Measurements from ENCODE around the gene RAB4B.
A peak's percentile ranks its signal among the peaks of the same experiment; 100 is the strongest.
"Not testable (repeated sequence)": the region's sequence is repeated elsewhere in the genome, so short reads cannot be mapped to it uniquely, and the experiment has no call there.

RAB4B gene

GRCh38 chr19:40803857-40804782, 26.1 kb downstream of the RAB4B start:
- DNase-seq (ENCODE audit: low read depth): peak; percentile 71

DNA sequence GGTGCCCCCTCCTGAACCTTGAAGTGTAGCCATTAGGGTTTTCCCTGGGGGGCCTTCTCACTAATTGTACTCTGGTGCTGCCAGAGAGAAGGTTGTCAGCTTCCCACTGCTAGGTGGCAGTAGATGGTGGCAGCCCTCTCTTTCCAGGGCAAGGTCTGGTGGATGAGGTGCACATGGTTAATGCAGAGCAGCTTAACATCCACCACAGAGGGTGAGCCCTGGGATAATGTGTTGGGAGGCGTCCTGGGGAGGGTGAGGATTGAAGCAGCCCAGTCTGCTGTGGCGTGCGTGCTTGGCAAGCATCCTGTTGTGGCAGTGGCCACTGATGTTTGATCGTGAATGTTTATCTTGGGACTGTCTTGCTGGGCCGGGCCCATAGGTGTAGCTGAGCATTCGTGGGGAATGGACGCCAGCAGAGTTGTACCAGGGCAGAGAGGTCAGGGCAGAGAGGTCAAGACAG, 26.8 kb downstream of the RAB4B start:
- no peak for DNase-seq (ENCODE audit: low read depth)

DNA sequence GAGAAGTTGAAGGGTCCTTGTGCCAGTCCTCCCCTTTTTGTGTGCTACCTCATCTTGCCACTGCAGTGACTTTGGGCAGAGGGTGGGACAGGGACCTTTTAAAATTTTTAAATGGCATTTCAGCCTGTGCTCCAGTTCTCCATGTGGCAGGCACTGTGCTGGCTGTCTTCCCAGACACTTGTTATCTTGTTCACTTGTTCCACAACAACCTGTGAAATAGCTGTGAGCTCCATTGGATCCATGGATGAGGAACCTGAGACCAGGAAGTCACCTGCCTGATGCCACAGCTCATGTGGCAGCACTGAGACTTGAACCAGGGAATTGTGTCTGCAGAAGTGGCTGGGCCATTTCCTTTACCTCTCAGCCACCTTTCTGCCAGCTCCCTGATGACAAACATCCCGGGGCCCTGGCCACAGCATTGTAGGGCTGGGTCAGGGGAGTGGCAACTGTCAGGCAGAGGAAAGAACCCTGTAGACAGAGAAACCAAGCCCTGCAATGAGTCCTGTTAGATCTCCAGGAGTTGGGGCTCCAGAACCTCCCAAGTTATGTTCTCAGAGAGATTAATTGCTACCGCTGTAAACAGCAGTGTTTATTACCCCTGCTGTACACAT, 27.3 kb downstream of the RAB4B start:
- DNase-seq (ENCODE audit: low read depth): no peak

DNA sequence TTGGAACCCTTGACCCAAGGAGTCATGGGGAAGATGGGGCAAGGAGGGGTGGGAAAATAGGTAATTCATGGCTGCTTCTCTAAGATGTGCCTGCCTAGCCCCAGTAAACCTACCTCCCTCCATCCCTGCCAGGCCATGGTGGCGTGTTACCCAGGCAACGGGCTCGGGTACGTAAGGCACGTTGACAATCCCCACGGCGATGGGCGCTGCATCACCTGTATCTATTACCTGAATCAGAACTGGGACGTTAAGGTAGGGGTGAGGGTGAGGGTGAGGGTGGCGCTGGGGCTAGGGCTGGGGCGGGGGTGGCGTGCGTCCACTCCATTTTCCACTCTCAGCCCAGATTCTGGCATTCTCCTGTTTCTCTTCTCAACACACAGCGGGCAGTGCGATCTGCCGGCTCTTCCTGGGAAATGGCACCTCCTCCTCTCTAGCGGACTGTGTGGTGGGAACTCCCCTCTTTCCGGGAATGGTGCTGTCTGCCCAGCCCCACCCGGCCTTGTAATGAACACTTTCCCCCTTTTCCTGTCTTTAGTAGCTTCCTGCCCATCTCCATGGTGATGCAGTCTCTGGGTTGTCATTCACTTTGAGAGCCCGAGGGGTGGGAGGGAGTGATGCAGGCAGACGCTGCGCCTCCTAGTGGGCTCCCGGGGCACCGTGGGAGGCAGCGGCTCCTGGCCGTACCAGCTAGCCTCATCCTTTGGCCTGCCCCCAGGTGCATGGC, 28.5 kb downstream of the RAB4B start:
- peak; percentile 80 for DNase-seq (ENCODE audit: low read depth)

DNA sequence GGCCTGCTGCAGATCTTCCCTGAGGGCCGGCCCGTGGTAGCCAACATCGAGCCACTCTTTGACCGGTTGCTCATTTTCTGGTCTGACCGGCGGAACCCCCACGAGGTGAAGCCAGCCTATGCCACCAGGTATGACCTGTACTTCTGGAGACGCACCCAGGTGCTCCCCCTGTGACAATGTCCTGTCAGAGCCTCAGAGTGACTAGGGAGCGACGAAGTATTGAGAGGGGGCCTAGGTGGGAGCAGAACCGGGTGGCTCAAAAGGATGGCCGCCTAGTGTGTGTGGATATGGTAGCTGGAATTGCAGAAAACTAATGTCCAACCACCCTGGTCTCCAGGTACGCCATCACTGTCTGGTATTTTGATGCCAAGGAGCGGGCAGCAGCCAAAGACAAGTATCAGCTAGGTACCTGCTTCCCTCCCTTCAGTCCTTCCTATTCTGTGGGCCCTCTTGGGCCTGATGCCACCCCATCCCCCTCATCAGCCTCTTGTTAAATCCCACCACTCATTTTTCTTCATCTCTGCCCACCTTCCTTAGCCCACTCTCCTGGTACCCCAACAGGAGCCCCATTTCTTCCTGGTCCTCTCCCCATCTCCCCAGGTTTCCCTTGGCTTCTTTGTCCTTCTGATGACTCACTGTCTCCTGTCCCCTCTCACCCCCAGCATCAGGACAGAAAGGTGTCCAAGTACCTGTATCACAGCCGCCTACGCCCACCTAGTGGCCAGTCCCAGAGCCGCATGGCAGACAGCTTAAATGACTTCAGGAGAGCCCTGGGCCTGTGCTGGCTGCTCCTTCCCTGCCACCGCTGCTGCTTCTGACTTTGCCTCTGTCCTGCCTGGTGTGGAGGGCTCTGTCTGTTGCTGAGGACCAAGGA, 29.3 kb downstream of the RAB4B start:
- no peak for DNase-seq (ENCODE audit: low read depth)

DNA sequence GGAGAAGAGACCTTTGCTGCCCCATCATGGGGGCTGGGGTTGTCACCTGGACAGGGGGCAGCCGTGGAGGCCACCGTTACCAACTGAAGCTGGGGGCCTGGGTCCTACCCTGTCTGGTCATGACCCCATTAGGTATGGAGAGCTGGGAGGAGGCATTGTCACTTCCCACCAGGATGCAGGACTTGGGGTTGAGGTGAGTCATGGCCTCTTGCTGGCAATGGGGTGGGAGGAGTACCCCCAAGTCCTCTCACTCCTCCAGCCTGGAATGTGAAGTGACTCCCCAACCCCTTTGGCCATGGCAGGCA, 29.9 kb downstream of the RAB4B start:
- no peak for DNase-seq (ENCODE audit: low read depth)

GRCh38 chr19:40808497-40808896, 30.4 kb downstream of the RAB4B start:
- no peak for DNase-seq (ENCODE audit: low read depth)

DNA sequence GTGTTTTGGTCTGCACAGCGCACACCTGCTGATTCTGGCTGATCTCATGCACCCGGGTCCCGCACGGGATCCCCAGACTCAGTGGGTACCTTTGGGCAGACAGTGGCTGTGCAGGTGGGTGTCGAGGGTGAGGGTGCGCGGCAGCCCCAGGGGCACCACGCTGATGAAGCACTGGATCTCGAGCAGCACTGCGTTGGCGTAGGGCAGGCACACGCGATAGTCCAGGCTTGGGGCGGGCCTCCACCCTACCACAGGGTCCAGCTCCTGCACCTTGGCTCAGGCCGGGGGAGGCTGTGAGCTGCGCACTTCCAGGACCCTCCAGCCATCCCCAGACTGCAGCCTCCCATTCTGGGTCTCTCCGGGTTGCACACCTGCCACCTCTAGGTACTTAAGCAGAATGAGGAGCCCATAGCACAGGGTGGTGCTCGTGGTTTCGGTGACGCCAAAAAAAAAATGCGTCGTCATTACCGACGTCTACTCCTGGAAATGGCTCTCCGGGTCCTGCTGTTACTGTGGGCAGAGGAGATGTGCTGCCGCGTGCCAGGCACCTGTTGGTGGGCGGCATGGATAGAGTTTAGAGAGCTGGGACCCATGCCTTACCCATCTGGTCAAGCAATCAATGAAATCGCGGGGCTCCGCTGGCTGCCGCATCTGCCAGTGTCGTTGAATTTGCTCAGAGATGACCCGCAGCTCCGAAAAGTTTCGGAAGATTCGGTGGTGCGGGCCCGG, 31.5 kb downstream of the RAB4B start:
- no peak for DNase-seq (ENCODE audit: low read depth)

DNA sequence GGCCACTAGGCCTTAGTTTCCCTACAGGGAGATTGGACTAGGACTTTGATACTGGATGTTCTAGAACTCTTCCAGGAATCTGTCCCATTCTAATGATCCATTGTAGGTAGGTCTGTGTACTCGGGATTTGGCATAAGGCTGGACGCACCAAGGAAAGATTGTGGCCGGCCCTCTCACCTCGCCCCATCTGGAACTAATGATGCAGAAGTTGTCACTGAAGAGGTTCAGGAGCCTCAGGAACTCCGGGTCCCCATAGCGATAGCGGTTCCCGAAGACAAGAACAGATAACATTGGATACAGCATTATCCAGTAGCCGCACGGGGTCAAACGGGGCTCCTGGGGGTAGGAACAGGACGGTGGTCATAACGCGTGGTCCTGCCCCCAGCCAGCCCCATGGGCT, 32.1 kb downstream of the RAB4B start:
- no peak for DNase-seq (ENCODE audit: low read depth)

GRCh38 chr19:40810649-40811408, 32.8 kb downstream of the RAB4B start:
- not testable (repeated sequence) for DNase-seq (ENCODE audit: low read depth)

DNA sequence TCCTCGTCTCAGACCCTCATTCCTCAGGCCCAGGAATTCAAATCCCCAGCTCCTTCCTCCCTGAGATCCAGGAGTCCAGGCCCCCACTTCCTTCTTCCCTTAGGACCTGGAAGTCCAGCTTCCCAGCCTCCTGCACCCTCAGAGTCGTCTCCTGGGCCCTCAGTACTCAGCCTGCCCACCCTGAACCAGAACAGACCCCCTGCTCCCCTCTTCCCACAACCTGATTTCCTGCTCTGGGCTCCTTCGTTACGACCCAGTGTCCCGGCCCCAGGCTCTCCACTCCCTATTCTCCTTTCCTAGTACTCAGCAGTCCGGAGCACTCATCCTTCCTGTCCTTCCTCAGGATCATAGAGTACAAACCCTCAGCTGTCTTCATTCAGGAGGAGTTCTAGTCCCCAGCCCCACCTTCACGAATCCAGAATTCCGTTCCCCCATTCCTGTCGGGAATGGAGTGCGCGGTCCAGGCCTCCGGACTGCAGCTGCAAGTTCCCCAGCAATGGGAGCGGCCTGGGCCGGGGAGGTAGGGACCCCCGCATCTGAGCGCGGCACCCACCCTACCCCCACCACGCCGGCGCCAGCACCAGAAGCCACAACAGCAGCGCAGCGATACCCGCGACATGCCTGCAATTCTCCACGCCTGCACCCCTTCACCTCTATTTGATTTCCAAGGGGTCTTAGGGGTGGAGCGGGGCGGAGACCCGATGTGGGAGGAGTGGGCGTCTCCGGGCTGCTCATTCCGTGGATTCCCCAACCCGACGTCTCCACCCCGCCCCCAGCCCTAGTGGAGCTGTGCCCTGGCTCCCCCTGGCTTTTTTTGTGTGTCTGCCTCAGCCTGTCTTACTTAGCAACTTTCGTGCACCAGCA, 33.7 kb downstream of the RAB4B start:
- DNase-seq (ENCODE audit: low read depth): no peak

DNA sequence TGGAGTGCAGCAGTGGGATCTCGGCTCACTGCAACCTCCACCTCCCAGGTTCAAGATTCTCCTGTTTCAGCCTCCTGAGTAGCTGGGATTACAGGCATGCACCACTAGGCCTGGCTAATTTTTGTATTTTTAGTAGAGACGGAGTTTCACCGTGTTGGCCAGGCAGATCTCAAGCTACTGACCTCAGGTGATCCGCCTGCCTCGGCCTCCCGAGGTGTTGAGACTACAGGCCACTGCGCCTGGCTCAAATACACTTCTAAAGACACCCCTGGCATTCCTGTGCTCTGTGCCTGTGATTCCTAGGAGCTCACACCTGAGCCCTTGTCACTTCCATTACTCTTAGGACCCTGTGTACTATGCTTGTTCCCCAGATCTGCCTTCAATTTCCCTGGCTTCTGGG, 34.5 kb downstream of the RAB4B start:
- not testable (repeated sequence) for DNase-seq (ENCODE audit: low read depth)

GRCh38 chr19:40813182-40813581, 35.1 kb downstream of the RAB4B start:
- no peak for DNase-seq (ENCODE audit: low read depth)

DNA sequence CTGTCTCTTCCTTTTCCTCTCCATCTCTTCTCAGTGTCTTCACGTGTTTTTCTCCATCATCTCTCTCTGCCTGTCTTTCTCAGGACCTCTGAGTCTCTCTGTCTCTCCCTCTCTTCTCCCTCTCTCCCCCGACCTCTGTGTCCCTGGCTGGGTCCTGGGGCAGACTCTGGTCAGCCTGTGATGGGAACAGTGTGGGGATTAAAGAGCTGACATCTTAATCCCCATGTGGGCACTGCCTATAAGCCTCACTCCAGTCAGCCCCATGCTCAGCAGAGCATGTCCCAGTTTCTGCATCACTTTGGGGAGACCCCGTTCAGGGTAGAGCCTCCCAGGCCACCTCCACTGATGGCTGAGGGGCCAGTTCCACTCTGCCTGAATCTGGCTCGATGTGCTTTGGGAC, 37.2 kb downstream of the RAB4B start:
- no peak for DNase-seq (ENCODE audit: low read depth)

DNA sequence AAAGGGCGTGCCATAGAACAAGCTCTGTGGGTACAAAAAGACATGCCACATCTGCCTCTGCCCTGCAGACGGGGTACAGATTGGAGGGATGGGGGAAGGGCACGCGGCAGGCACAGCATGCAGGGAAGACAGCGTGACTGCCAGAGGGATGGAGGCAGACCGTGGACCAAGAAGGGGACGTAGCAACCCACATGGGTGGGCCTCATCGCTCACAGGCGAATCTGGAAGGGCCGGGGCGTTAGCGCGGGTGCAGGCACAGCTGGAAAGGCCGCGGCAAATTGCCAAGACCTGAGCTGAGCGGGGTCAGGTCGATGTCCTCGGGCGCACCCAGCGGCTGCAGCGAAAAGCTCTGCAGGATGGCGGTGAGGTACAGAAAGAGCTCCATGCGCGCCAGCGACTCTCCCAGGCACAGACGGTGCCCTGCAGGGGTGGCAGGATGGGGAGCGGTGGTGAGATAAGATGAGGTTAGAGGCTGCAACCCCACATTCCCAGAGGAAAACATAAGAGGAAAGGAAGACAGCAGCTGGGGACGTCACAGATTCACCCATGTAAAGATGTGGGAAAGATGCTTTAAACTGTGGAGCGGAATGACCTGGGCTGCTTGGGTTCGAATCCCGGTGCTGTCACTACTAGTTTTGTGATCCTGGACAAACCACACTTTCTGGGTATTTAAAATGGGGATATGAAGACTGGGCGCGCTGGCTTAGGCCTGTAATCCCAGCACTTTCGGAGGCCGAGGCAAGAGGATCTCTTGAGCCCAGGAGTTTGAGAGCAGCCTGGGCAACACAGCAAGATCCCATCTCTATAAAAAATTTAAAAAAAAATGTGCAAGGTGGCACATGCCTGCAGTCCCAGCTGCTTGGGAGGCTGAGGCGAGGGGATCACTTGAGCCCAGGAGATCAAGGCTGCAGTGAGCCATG, 40.7 kb downstream of the RAB4B start:
- DNase-seq (ENCODE audit: low read depth): peak; percentile 66

DNA sequence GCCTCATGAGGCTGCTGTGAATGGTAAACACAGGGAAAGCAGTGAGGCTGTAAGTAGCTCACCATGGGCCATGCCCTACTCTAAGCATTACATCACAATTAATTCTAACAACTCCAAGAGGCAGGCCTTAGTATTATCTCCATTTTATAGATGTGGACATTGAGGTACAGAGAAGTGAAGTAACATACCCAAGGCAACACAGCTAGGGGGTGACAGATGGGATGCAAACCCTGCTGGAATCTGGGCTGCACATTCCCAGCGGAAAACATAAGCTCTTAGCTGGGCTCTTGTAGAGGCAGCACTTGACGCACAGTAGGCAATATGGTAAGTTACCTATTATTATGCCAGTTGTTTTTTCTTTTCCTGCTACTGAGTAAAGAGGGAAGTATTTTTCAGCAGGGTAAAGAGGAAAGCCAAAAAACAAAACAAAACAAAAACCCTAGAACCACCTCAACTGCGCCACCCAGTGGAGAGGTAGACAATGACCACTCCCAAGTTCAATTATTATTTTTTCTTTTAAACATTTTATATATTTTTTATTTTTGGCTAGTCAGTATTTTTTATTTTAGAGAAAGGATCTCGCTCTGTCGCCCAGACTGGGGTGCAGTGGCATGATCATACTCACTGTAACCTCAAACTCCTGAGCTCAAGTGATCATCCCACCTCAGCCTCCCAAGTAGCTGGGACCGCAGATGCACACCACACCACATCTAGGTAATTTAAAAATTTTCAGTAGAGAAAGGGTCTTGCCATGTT, 41.6 kb downstream of the RAB4B start:
- DNase-seq (ENCODE audit: low read depth): not testable (repeated sequence)

DNA sequence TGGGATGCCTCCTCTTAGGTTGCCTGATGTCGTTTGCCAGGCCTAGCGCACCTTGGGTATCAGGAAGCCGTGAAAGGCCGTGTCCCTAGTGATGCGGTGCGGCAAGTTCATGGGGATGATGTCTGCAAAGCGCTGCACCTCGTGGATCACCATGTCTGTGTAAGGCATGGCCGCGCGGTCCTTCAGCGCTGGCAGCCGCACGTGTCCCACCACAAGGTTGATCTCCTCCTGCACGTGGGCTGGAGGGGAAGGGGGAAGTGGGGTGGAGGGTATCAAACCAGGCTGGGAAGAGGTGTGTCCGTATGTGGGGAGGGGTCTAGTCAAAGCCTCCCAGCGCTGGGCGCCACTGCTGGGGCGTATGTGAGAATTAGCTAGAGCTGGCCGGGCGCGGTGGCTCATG, 44.1 kb downstream of the RAB4B start:
- DNase-seq (ENCODE audit: low read depth): no peak

Measured in T-helper 22 cell (primary cell).